Fibroblast of skin of abdomen (primary cell): ENCODE data around the gene LEMD1.
"Not testable (repeated sequence)": the region's sequence is repeated elsewhere in the genome, so short reads cannot be mapped to it uniquely, and the experiment has no call there.

Source experiments
- DNase-seq: peaks from one replicate; pipeline ENCODE4 v3.0.0-alpha.2; 2013

LEMD1 gene

GRCh38 chr1:205379056-205379455 is 42.8 kb downstream of the LEMD1 start:
- DNase-seq, result no peak

GRCh38 chr1:205377355-205377754 is 44.5 kb downstream of the LEMD1 start:
- no peak for DNase-seq

- no peak for DNase-seq
Measured at GRCh38 chr1:205376739-205377138, 45.1 kb downstream of the LEMD1 start.

DNA sequence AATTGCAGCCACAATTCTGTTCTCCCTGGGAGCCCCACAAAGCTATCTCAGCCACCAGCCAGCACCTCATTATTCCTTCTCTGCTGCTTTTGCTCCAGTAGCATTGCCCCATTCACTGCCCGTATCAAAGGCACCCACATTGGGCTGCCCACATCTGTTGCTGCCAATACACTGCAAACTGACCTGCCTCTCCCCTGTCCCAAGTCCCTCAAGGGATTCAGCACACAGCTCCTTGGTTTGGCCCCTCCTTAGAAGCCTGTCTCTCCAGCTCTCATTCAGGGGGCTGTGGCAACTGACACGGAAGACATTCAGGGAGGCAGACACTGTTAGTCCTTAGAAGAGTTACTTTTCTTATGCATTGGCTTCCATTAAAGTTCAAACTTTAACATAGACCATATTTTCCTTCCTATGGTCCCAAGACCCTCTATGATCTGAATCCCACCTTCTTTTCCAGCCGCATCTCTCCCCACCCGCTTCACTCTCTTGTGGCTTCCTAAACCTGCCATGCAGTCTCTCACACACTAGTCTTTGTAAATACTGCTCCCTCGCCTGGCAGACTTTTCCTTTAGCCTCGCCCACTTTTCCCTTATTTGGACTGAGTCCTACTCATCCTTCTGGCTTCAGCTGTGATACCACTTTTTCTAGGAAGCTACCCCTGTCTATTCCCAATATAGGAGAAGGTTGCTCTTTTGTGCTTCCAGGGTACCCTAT is 45.9 kb downstream of the LEMD1 start:
- DNase-seq, result peak; percentile 58

DNA sequence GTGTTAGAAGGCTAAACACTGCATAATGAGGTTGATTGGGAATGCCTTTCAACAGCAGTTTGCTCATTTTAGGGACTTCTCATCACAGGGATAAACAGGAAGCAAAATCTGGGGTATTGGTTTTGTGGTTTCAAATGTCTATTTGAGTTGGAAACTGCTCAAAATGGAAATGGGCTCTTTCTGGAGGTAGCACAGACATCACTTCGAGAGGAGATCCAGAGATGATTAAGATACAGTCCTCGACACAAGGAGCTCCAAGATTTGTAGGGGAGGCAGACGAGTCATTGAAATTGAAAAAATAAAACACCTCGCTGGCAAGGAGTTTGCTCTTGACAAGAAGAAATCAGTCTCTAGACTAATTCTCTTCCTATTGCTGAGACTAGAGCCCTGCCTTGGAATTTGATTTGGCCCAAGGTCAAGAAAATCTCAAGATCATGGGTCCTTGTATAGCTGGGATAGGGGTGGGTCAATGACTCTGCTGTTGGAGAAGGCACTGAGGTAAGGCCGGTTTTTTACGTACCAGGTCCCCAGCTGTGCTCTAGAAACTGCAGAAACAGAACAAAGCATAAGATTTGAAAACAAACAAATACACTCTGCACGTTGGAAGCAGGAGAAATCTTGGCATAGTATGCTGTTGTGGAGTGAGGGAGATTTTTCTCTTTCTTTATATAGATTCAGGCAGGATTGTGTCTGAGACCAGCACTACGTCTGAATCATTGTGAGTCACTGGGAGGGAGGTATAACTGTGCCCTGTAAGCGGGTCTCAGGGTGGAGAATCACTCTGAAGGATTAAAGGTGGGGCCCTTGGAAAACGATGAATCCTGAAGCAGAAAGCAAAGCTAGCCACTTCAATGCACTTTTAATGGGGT is 47.4 kb downstream of the LEMD1 start:
- DNase-seq, result peak; percentile 82

- DNase-seq, result no peak
Measured at GRCh38 chr1:205373798-205374175, 48.1 kb downstream of the LEMD1 start.

GRCh38 chr1:205373022-205373797 is 48.6 kb downstream of the LEMD1 start:
- DNase-seq, result no peak

DNA sequence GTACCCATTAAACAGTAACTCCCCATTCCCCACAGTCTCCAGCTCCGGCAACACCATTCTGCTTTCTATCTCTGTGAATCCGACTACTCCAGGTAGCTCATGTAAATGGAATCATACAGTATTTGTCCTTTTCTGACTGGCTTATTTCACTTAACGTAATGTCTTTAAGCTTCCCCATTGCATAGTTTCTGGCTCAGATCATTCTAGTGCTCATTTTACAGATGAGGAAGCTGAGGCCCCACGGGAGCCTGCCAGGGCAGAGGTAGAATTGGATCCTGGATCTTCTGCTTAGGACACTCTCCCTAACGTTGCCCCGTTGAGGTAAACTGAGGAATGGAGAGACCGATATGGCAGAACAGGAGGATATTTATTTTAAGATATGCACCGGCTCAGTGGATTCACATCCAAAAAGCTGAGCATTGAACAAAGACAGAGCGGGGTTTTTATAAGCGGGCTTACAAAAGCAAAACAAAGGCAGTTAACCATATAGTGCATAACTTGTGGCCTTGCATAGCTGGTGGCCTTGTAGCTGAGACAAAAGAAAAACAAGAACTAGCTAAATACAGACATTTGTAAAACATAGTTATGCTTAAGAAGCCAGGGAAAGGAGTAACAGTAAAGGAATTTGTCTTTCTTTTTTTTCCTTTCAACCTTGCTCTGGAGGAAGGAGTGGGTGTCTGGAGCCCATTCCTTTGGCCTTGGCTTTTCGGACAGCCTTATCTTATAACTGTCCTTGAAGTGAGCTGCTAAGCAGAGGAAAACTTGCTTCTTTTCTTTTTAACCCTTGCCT is 49.8 kb downstream of the LEMD1 start:
- DNase-seq, result peak; percentile 76

DNA sequence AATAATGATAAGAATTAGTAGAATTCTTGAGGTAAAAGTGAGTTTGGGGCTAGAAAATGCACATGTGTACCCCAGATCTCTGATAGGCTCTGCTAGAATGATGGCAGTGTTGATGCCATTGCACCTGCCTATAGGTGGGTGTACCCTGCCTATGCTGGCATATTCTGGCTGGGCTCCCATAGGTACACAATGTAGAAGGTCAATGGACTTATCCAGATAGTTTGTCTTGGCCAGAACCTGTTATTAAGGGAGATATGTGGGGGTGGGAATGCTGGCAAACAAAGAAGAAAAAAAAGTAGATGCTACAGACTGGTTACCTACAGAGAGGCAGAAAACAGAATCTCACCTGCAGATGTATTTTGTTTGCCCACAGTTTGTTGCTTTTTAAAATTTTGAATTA is 51.1 kb downstream of the LEMD1 start:
- DNase-seq, result no peak

DNA sequence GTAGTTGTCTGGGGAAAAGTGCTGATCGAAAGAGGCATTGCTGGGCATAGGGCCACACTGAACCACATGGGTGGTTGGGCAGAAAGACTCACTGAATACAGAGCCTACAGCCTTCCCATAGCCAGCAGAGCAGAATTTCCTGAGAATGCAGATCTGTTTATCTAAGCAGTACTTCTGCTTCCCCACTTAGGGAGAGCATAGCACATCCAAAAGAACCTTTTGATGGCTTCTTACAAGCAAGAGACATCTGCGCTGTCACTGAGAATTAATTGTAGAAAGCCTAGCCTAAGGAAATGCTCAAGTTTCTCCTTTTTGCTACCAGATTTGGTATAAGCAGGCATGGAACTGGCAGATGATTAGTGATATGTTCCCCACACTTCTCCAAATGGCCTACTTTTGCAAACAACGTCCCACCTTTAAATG is 52.1 kb downstream of the LEMD1 start:
- no peak for DNase-seq

DNA sequence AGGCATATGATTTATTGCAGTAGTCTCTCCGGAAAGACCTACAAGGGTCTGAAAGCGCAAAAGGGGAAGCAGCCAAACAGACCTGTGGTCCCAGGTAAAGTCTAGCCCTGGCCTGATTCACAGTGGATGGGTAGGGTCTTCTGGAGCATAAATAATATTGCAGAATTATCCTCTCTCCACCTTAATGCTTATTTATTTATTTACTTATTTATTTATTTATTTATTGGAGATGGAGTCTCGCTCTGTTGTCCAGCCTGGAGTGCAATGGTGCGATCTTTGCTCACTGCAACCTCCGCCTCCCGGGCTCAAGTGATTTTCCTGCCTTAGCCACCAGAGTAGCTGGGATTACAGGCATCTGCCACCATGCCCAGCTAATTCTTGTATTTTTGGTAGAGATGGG is 53.4 kb downstream of the LEMD1 start:
- DNase-seq, result no peak

DNA sequence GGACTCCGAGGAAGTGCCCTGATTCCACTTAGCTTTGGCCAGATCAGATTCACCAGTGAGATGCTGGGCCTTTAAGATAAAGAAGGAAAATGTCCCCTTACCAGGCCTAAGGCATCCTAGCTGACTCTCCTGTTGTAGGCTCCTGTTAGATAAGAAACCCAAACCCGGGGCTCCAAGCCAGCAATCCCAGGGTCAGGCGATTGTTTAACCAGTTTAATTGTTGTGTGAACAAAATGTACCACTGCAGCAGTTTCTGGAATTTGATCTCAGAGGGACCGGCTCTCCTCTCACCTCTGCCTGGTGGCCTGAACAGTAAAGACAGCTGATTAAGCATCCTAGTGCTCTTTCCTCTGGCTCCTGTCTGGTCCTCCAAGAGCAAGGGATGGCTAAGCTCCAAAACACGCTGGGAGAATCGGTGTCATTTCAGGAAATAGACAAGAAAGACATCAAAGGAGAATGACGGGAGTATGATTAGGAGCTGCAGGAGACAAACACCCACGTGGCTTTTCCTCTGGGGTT is 55.9 kb downstream of the LEMD1 start:
- no peak for DNase-seq

GRCh38 chr1:205365086-205365485 is 56.8 kb downstream of the LEMD1 start:
- DNase-seq, result not testable (repeated sequence)

DNA sequence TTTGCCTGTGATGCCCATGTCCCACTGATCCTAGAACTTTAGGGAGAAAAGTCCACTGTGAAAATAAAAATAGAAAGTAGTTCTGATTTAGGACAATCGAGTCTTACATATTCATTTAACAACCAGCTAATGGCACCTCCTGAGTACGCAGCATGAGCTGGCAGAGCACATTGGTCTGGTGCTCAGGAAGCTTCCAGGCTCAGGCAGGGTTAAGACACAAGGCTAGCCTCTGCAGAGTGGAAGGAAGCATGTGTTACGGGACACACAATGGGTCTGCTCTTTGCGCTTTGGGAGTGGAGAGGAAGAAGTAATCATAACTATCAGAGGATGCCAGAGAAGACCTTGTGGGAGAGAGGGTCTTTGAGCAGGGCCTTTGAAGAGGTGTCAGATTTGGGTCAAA is 61.0 kb downstream of the LEMD1 start:
- no peak for DNase-seq

- no peak for DNase-seq
Measured at GRCh38 chr1:205359771-205360565, 61.9 kb downstream of the LEMD1 start.

- no peak for DNase-seq
Measured at GRCh38 chr1:205358579-205358978, 63.3 kb downstream of the LEMD1 start.

DNA sequence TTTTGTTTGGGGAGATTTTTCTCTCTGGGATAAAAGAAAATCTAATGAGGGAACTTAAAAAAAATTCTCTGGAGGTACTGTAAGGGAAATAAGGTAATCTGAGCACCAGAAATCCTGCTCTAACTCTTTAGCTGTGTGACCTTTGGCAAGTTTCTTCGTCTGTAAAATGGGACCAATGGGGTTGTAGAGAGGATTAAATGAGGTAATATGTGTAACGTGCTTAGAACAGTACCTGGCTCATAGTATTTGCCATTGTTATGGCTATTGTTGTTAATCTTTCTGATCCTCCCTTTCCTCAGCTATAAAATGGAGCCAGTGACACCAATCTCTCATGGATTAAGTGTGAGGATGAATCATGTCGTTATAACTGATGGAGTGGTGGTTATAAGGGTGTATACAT is 64.3 kb downstream of the LEMD1 start:
- no peak for DNase-seq

- no peak for DNase-seq
Measured at GRCh38 chr1:205356440-205357139, 65.3 kb downstream of the LEMD1 start, which contains the start of gene KLHDC8A. KLHDC8A (minus strand) TSS chr1:205356922; CDS start chr1:205343604, 13,318 bp downstream.

DNA sequence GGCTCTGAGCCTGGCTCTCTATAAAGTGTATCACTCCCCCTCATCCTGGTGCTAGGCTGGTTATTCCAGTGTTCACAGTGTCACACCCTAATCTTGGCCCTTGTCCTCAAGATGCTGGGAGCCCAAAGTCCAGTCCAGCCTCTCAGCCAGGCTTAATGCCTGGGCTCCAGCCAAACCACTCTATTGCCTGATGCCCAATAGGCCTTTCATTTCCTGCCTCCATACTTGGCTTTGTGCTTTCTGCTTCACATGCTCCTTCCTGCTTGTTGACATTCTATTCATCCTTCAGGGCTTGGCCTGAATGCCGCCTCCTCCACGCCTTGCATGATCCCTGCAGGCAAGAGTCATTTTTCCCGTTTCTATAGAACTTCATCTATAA is 66.8 kb downstream of the LEMD1 start:
- DNase-seq, result no peak

DNA sequence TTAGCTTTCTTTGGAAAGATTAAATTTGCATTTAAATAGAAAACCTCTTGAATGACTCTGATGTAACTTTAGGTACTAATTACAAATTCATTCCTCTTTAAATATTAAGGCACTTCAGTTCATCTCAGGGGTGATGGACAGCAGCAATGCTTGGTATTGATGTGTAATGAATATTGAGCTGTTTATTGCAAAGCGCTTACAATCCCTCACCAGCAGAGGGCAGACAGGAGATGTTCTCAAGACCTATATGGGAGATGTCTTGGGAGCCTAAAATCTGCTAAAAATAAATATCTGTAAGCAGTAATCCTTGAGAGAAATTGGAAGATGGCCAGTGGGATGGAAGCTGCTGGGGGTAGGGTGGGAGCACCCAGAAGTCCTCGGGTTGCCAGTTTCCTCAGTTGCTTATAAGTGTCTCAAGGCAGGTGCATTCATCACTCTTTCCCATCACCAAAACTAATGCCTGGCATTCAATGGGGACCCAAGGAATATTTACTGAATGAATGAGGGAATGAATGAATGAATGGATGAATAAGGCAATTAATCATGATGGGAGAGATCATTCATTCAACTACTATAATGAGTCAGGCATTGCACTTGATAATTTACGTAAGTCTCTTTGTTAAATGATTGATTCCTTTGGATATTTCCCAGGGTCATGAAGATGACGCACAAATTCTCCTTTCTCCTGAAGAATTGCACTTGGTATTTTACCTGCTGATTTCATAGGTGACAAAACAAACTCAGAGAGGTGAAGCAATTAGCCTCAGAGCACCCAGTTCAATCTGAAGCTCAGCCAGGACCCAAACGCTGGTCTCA is 67.4 kb downstream of the LEMD1 start:
- DNase-seq, result peak; percentile 70
